AG10803 (cell line): ENCODE results near the gene KRAS.
A peak's percentile ranks its signal among the peaks of the same experiment; 100 is the strongest.

Experiments
- DNase-seq: peaks from one replicate; pipeline ENCODE4 v3.0.0; 2010; ENCODE audit warnings: low read depth
- H3K4me3 ChIP-seq: 2 replicates; pipeline ENCODE4 v1.5.1; 2011; ENCODE audit warnings: mild to moderate bottlenecking, low read length, control low read depth
- CTCF ChIP-seq: conservative IDR thresholded peaks from 2 replicates; pipeline ENCODE4 v1.5.1; 2011; ENCODE audit warnings: mild to moderate bottlenecking, low read length, control low read depth, inconsistent platforms

Gene KRAS

GRCh38 chr12:25248732-25249131 is 2.0 kb downstream of the KRAS start:
- TF ChIP-seq CTCF, result no peak
- no peak overlapping the region for H3K4me3 ChIP-seq
- DNase-seq, result no peak

DNA sequence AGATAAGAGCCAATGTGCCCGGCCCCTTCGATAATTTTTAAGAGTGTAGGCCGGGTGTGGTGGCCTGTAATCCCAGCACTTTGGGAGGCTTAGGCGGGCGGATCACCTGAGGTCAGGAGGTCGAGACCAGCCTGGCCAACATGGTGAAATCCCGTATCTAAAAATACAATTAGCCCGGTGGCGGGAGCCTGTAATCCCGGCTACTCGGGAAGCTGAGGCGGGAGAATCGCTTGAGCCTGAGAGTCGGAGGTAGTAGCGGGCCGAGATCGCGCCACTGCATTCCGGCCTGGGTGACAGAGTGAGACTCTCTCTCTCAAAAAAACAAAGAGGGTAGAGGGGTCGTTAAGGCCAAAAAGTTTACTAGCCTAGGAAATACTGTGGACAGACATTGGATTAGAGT is 2.6 kb downstream of the KRAS start:
- no peak overlapping the region for H3K4me3 ChIP-seq
- TF ChIP-seq CTCF, result no peak
- DNase-seq, result no peak

GRCh38 chr12:25245491-25245890 is 5.2 kb downstream of the KRAS start:
- no peak overlapping the region for H3K4me3 ChIP-seq
- no peak for DNase-seq
- no peak for TF ChIP-seq CTCF

GRCh38 chr12:25243680-25243990 is 7.1 kb downstream of the KRAS start:
- H3K4me3 ChIP-seq, result no peak overlapping the region
- TF ChIP-seq CTCF, result no peak
- no peak for DNase-seq

DNA sequence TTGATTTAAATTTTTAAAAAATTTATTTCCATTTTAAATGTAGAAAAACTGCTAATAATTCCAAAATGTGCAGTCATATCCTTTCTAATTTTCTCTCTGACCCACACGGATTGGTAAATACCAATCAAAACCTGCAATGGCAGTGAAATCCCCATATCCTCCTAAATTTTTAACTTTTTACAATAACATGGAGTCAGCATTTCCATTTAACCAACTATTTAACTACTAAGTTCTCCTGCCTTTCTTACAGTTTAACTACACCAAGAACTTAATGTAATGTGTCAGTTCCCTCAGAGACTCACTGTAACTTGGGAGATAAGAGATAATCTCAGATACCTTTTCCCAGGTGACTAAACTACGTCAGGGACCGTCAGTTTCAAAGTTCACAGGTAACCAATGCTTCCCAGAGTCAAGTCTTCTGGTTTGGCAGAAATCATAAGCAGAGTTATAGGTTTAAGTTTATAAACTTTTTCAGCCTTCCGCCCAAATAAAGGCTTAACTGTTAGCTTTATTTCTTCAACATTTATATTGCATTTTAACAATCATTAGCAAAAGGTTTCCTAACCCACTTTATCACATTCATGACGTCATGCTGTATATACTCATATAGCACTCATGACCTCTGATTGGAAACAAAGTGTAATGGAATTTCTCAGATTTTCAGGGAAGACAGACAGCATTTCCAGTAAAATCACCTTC is 7.6 kb downstream of the KRAS start:
- no peak for TF ChIP-seq CTCF
- no peak overlapping the region for H3K4me3 ChIP-seq
- no peak for DNase-seq

- TF ChIP-seq CTCF, result peak; percentile 71
Observed at GRCh38 chr12:25241167-25242020, 9.3 kb downstream of the KRAS start.

DNA sequence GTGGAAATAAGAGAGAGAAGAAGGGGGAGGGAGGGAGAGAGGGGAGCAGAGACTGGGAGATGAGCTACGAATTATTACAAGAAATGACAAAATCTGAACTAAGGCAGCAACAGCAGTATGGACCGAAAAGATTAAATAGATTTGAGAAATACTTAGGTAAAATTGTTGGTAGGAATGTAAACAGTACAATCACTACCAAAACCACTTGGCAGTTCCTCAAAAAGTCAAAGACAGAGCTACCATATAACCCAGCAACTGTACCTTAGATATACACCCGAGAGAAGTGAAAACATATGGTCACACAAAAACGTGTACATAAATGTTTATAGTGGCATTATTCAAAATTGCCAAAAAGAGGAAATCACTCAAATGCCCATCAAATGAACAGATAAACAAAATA is 14.1 kb downstream of the KRAS start:
- TF ChIP-seq CTCF, result no peak
- DNase-seq, result no peak
- H3K4me3 ChIP-seq, result no peak overlapping the region

More at GRCh38 chr12:25241167-25242020, 9.3 kb downstream of the KRAS start:
- DNase-seq, result peak; percentile 70
- H3K4me3 ChIP-seq, result no peak overlapping the region
